CD14-positive monocyte (primary cell): ENCODE measurements around the gene ATP11A. TPM values are rescaled to one million over a fixed set of nuclear protein-coding genes. Genes with fewer than 3 reads are reported as not detected.

Experiments
- DNase-seq, 3 donors: peaks; one replicate each; pipeline ENCODE4 v3.0.0-alpha.2; 2011 to 2022
- H2AFZ ChIP-seq: 2 replicates; pipeline ENCODE4 v1.6.0; 2012; ENCODE audit warnings: mild to moderate bottlenecking, low read depth, low read length, inconsistent platforms; ENCODE audit not compliant: insufficient read depth, poor library complexity, severe bottlenecking
- H3K27ac ChIP-seq, 2 donors: 1 replicate in 1 of 2; 2 replicates in 1 of 2; pipeline ENCODE4 v1.5.1; 2012 to 2013; ENCODE audit warnings: low read length in 2 of 2, control low read depth in 1 of 2, inconsistent platforms in 1 of 2, low read depth in 1 of 2, mild to moderate bottlenecking in 1 of 2
- H3K27me3 ChIP-seq, 2 donors: one replicate each; pipeline versions ENCODE4 v1.6.0 to v1.6.1; 2011 to 2013; ENCODE audit warnings: low read length in 2 of 2; ENCODE audit not compliant: control insufficient read depth in 2 of 2, insufficient read depth in 2 of 2
- H3K36me3 ChIP-seq, 2 donors: replicated peaks in 1 of 2; 1 replicate in 1 of 2; 2 replicates in 1 of 2; pipeline versions ENCODE4 v1.5.1 to v1.6.1; 2012 to 2013; ENCODE audit warnings: low read length in 2 of 2, control low read depth in 1 of 2, inconsistent platforms in 1 of 2, mild to moderate bottlenecking in 1 of 2; ENCODE audit not compliant: insufficient read depth in 2 of 2, control insufficient read depth in 1 of 2
- H3K4me1 ChIP-seq, 2 donors: 1 replicate in 1 of 2; 2 replicates in 1 of 2; pipeline versions ENCODE4 v1.5.1 to v1.6.1; 2012 to 2013; ENCODE audit warnings: low read length in 2 of 2, control low read depth in 1 of 2, inconsistent platforms in 1 of 2, mild to moderate bottlenecking in 1 of 2, moderate library complexity in 1 of 2; ENCODE audit not compliant: insufficient read depth in 2 of 2, control insufficient read depth in 1 of 2
- H3K4me2 ChIP-seq: replicated peaks from 2 replicates; pipeline ENCODE3; 2012; ENCODE audit warnings: low read length, moderate library complexity, mild to moderate bottlenecking; ENCODE audit not compliant: poor library complexity, severe bottlenecking; ENCODE audit errors: extremely low read depth
- H3K4me3 ChIP-seq, 3 experiments: fragments of 200-600 bp in 1 of 3; sonication (generic) in 1 of 3; replicated peaks in 1 of 3; 1 replicate in 2 of 3; 2 replicates in 1 of 3; pipeline ENCODE4 v1.5.1; 2011 to 2013; ENCODE audit warnings: low read length in 3 of 3, mild to moderate bottlenecking in 3 of 3, control low read depth in 2 of 3, low read depth in 2 of 3, inconsistent platforms in 1 of 3, moderate library complexity in 1 of 3
- H3K79me2 ChIP-seq: 2 replicates; pipeline ENCODE4 v1.6.0; 2012; ENCODE audit warnings: mild to moderate bottlenecking, control low read depth, inconsistent platforms, low read length, moderate library complexity; ENCODE audit not compliant: insufficient read depth
- H3K9ac ChIP-seq: 2 replicates; pipeline ENCODE4 v1.6.0; 2017; ENCODE audit warnings: low read length, mild to moderate bottlenecking; ENCODE audit not compliant: insufficient read depth, poor library complexity, severe bottlenecking
- H3K9me3 ChIP-seq, 2 donors: replicated peaks in 1 of 2; 1 replicate in 1 of 2; 2 replicates in 1 of 2; pipeline versions ENCODE4 v1.5.1 to v1.6.1; 2012 to 2013; ENCODE audit warnings: low read length in 2 of 2, control low read depth in 1 of 2; ENCODE audit not compliant: control insufficient read depth in 1 of 2, insufficient read depth in 1 of 2
- H4K20me1 ChIP-seq: 2 replicates; pipeline ENCODE4 v1.6.0; 2012; ENCODE audit warnings: mild to moderate bottlenecking, low read length, control low read depth, moderate library complexity; ENCODE audit not compliant: insufficient read depth
- H3K27ac Mint-ChIP-seq, 7 donors: one replicate each; pipeline ENCODE4 v1.8.0; 2020; ENCODE audit warnings: mild to moderate bottlenecking in 7 of 7, mixed read lengths in 7 of 7, moderate library complexity in 6 of 7, inconsistent platforms in 2 of 7
- H3K27me3 Mint-ChIP-seq, 3 donors: one replicate each; pipeline ENCODE4 v1.8.0; 2021 to 2022; ENCODE audit warnings: low read depth in 3 of 3, mild to moderate bottlenecking in 3 of 3, mixed read lengths in 3 of 3, moderate library complexity in 3 of 3, inconsistent platforms in 1 of 3
- H3K36me3 Mint-ChIP-seq, 2 donors: one replicate each; pipeline ENCODE4 v1.8.0; 2020; ENCODE audit warnings: mixed read lengths in 2 of 2, inconsistent platforms in 1 of 2, mild to moderate bottlenecking in 1 of 2
- H3K4me1 Mint-ChIP-seq: one replicate; pipeline ENCODE4 v1.8.0; 2020; ENCODE audit warnings: mild to moderate bottlenecking, mixed read lengths
- H3K4me3 Mint-ChIP-seq, 2 donors: one replicate each; pipeline ENCODE4 v1.8.0; 2020; ENCODE audit warnings: mild to moderate bottlenecking in 2 of 2, mixed read lengths in 2 of 2, moderate library complexity in 1 of 2
- H3K9me3 Mint-ChIP-seq, 7 donors: one replicate each; pipeline ENCODE4 v1.8.0; 2020 to 2022; ENCODE audit warnings: mixed read lengths in 7 of 7, mild to moderate bottlenecking in 6 of 7, moderate library complexity in 6 of 7, inconsistent platforms in 2 of 7
- WGBS: methylation state at CpG from one replicate; pipeline ENCODE4 v1.1.5; 2013; ENCODE audit warnings: missing lambda C conversion rate; ENCODE audit not compliant: insufficient coverage; 5-methylcytosine and 5-hydroxymethylcytosine counted together
- intact Hi-C, 2 donors: fragments of 100-400 bp; cut with micrococcal nuclease; formaldehyde crosslinking; loops; one replicate each; pipeline versions ENCODE4 v1.15.0 to v1.15.1; 2023
- polyA plus RNA-seq, 3 donors: library from polyadenylated mRNA; depleted of rRNA in 1 of 3; unstranded in 2 of 3; stranded (reverse) in 1 of 3; fragments of 300-500 nt in 2 of 3; fragments of >200 nt in 1 of 3; fragmentation: Illumina TruSeq in 2 of 3; gene quantifications; 1 replicate in 2 of 3; 2 replicates in 1 of 3; pipeline ENCODE4 v1.2.3, GENCODE V29; 2012 to 2021
- TF ChIP-seq, protein P1 (sequence below): fragments of 200-600 bp; IDR thresholded peaks from one replicate; pipeline ENCODE4 v1.8.0; 2022; ENCODE audit warnings: antibody characterized with exemption, mild to moderate bottlenecking

ATP11A gene
- polyA plus RNA-seq, 3 donors = 7.2 to 45.4 (median 7.6) TPM

DNA sequence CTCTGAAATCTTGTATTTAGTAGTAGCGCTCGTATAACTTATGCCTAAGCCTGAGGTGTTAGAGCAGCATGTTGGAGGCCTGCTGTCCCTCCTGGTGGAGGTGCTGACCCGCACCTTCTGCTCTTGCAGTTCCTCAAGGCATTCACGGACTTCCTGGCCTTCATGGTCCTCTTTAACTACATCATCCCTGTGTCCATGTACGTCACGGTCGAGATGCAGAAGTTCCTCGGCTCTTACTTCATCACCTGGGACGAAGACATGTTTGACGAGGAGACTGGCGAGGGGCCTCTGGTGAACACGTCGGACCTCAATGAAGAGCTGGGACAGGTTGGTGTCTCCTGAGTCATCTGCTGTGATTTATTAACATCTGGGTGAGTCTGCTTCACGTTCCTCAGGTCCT, 136.7 kb downstream of the ATP11A start:
- no peaks in the 10 kb centered on the region for H3K79me2 ChIP-seq
- H3K9ac ChIP-seq = no peak overlapping the region
- Mint-ChIP-seq H3K4me3 (no peak overlapping the region), H3K27ac (no peak overlapping the region), H3K9me3 (peaks cover 0 to 5% (median 0%) of the 10 kb centered on the region in 7 donors), H3K27me3 (peaks cover 0 to 1% (median 0%) of the 10 kb centered on the region in 3 donors), H3K4me1 (no peaks in the 10 kb centered on the region), H3K36me3 (peaks cover 94 to 98% of the 10 kb centered on the region in 2 donors)
- no peaks in the 10 kb centered on the region for H3K9me3 ChIP-seq
- WGBS = 99% methylated on average over 14 of the region's 14 CpGs
- peaks cover 93 to 100% of the 10 kb centered on the region in 2 donors for H3K36me3 ChIP-seq
- no peak overlapping the region for H3K27ac ChIP-seq
- TF ChIP-seq, protein P1, sequence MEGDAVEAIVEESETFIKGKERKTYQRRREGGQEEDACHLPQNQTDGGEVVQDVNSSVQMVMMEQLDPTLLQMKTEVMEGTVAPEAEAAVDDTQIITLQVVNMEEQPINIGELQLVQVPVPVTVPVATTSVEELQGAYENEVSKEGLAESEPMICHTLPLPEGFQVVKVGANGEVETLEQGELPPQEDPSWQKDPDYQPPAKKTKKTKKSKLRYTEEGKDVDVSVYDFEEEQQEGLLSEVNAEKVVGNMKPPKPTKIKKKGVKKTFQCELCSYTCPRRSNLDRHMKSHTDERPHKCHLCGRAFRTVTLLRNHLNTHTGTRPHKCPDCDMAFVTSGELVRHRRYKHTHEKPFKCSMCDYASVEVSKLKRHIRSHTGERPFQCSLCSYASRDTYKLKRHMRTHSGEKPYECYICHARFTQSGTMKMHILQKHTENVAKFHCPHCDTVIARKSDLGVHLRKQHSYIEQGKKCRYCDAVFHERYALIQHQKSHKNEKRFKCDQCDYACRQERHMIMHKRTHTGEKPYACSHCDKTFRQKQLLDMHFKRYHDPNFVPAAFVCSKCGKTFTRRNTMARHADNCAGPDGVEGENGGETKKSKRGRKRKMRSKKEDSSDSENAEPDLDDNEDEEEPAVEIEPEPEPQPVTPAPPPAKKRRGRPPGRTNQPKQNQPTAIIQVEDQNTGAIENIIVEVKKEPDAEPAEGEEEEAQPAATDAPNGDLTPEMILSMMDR = no peak
- H3K4me3 ChIP-seq = no peak overlapping the region
- intact Hi-C loops = no loop called here
- no peak for DNase-seq
- no peaks in the 10 kb centered on the region for H3K27me3 ChIP-seq
- no peak overlapping the region for H2AFZ ChIP-seq
- H3K4me1 ChIP-seq = no peaks in the 10 kb centered on the region
- H3K4me2 ChIP-seq = no peak overlapping the region
- H4K20me1 ChIP-seq = peaks cover 18% of the 10 kb centered on the region

DNA sequence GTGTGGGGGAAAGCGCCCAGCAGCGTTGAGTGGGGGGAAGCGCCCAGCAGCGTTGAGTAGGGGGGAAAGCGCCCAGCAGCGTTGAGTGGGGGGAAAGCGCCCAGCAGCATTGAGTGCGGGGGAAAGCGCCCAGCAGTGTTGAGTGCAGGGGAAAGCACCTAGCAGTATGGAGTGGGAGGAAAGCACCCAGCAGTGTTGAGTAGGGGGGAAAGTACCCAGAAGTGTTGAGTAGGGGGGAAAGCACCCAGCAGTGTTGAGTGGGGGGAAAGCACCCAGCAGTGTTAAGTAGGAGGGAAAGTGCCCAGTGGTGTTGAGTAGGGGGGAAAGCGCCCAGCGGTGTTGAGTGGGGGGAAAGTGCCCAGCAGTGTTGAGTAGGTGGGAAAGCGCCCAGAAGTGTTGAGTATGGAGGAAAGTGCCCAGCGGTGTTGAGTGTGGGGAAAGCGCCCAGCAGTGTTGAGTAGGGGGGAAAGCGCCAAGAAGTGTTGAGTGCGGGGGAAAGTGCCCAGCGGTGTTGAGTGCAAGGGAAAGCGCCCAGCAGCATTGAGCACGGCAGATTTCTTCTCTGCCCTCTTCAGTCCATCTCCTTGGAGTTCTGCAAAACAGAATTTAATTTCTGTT, 138.4 kb downstream of the ATP11A start:
- Histone ChIP-seq H4K20me1 (peaks cover 8% of the 10 kb centered on the region), H3K4me1 (no peaks in the 10 kb centered on the region), H2AFZ (no peak overlapping the region), H3K27me3 (no peaks in the 10 kb centered on the region), H3K4me2 (no peak overlapping the region), H3K4me3 (no peak overlapping the region), H3K36me3 (peaks cover 93 to 100% of the 10 kb centered on the region in 2 donors), H3K9ac (no peak overlapping the region), H3K27ac (no peak overlapping the region), H3K79me2 (no peaks in the 10 kb centered on the region), H3K9me3 (no peaks in the 10 kb centered on the region)
- Mint-ChIP-seq H3K4me3 (no peak overlapping the region), H3K27ac (peak overlapping the region in 1 of 7 donors; percentile 22), H3K4me1 (no peaks in the 10 kb centered on the region), H3K36me3 (peaks cover 94 to 99% of the 10 kb centered on the region in 2 donors), H3K9me3 (peaks cover 0 to 7% (median 0%) of the 10 kb centered on the region in 7 donors), H3K27me3 (peaks cover 0 to 2% (median 1%) of the 10 kb centered on the region in 3 donors)
- DNase-seq = no peak
- TF ChIP-seq, protein P1 = no peak
- intact Hi-C loops = no loop called here
- 95% methylated on average over 18 of the region's 19 CpGs for WGBS
